A549 (cell line): ENCODE results near the gene MOB1A. TPM values are rescaled to one million over a fixed set of nuclear protein-coding genes. Genes with fewer than 3 reads are reported as not detected.

Experiments
- ATAC-seq, 2 experiments: fragments of 200-7000 bp in 1 of 2; fragments of >200 bp in 1 of 2; cut with Nextera tagmentation in 1 of 2; cut with Tn5 transposase in 1 of 2; 3 replicates each; pipeline versions ENCODE4 v1.8.0 to v1.9.1; 2018 to 2020; ENCODE audit warnings: mild to moderate bottlenecking in 1 of 2, moderate library complexity in 1 of 2
- CTCF ChIA-PET: fragments of 300-600 bp; sonication (Branson Sonifier 250); formaldehyde crosslinking; extraction: SDS; loops from one replicate; lab custom pipeline; 2021; ENCODE audit warnings: antibody characterized with exemption, inconsistent platforms; lab: Yijun Ruan, JAX
- POLR2A ChIA-PET: fragments of 350-600 bp; formaldehyde crosslinking; extraction: SDS; loops from one replicate; lab custom pipeline; 2021; ENCODE audit warnings: antibody characterized with exemption, inconsistent platforms; lab: Yijun Ruan, JAX
- DNase-seq, 2 experiments: peaks; one replicate each; pipeline versions ENCODE4 v3.0.0 to v3.0.0-alpha.2; 2011 to 2016; ENCODE audit warnings: low read depth in 1 of 2, low spot score in 1 of 2
- FAIRE-seq: peaks from 2 replicates; lab custom pipeline; 2011; peaks lifted over from hg19 to GRCh38; lab: Jason Lieb, UNC
- H3K27ac ChIP-seq, 2 experiments: fragments of >200 bp; sonication (Bioruptor Twin); formaldehyde crosslinking; 3 replicates each; pipeline ENCODE4 v1.5.1; 2016 to 2017
- H3K4me1 ChIP-seq: fragments of >200 bp; sonication (Bioruptor Twin); formaldehyde crosslinking; 3 replicates; pipeline ENCODE4 v1.6.1; 2016
- H3K4me2 ChIP-seq: fragments of >200 bp; sonication (Bioruptor Twin); formaldehyde crosslinking; 3 replicates; pipeline ENCODE4 v1.6.1; 2016
- H3K4me3 ChIP-seq: fragments of >200 bp; sonication (Bioruptor Twin); formaldehyde crosslinking; 3 replicates; pipeline ENCODE4 v1.5.1; 2016
- H3K9me3 ChIP-seq: fragments of >200 bp; sonication (Bioruptor Twin); formaldehyde crosslinking; 3 replicates; pipeline ENCODE4 v1.6.1; 2016
- ATOH8 ChIP-seq: fragments of 250-450 bp; sonication (Bioruptor Pico); IDR thresholded peaks from 2 replicates; pipeline ENCODE4 v1.5.0; 2020; ENCODE audit warnings: low read depth, mild to moderate bottlenecking, moderate library complexity
- CTCF ChIP-seq: fragments of >200 bp; sonication (Bioruptor Twin); formaldehyde crosslinking; IDR thresholded peaks from 3 replicates; pipeline ENCODE4 v1.5.1; 2016
- GATA3 ChIP-seq: IDR thresholded peaks from 2 replicates; pipeline ENCODE4 v1.6.1; 2012; ENCODE audit warnings: borderline replicate concordance
- HOXB13 ChIP-seq: fragments of 250-450 bp; sonication (Bioruptor Pico); IDR thresholded peaks from 2 replicates; pipeline ENCODE4 v1.5.0; 2020; ENCODE audit warnings: low read depth, mild to moderate bottlenecking, moderate library complexity
- JUNB ChIP-seq: fragments of >200 bp; sonication (Bioruptor Twin); formaldehyde crosslinking; IDR thresholded peaks from 2 replicates; pipeline ENCODE4 v1.6.1; 2016
- KDM1A ChIP-seq: fragments of 200-600 bp; sonication (generic); IDR thresholded peaks from 2 replicates; pipeline ENCODE4 v1.6.1; 2016; ENCODE audit warnings: low read depth, mild to moderate bottlenecking
- MAFK ChIP-seq: fragments of 450-650 bp; IDR thresholded peaks from 2 replicates; pipeline ENCODE4 v1.6.1; 2014; ENCODE audit not compliant: partially characterized antibody
- MAZ ChIP-seq: fragments of 150-350 bp; IDR thresholded peaks from 2 replicates; pipeline ENCODE4 v1.6.1; 2014; ENCODE audit warnings: antibody characterized with exemption, low read depth, low read length, borderline replicate concordance
- NPAS2 ChIP-seq: fragments of 250-450 bp; sonication (Bioruptor Pico); IDR thresholded peaks from 2 replicates; pipeline ENCODE4 v1.8.0; 2022; ENCODE audit warnings: mild to moderate bottlenecking, moderate library complexity, borderline replicate concordance
- NR3C1 ChIP-seq: fragments of >200 bp; sonication (Bioruptor Twin); formaldehyde crosslinking; IDR thresholded peaks from 3 replicates; pipeline ENCODE4 v1.6.1; 2017
- PBX3 ChIP-seq: IDR thresholded peaks from 2 replicates; pipeline ENCODE4 v1.6.1; 2012
- RARB ChIP-seq: fragments of 250-450 bp; sonication (Bioruptor Pico); IDR thresholded peaks from 2 replicates; pipeline ENCODE4 v1.8.0; 2021; ENCODE audit warnings: mild to moderate bottlenecking, moderate library complexity
- REST ChIP-seq: fragments of 200-600 bp; sonication (generic); IDR thresholded peaks from 2 replicates; pipeline ENCODE4 v1.6.1; 2016; ENCODE audit warnings: antibody characterized with exemption, mild to moderate bottlenecking, moderate library complexity
- SMC3 ChIP-seq: fragments of >200 bp; sonication (Bioruptor Twin); formaldehyde crosslinking; IDR thresholded peaks from 3 replicates; pipeline ENCODE4 v1.6.1; 2018; ENCODE audit warnings: inconsistent platforms
- SREBF2 ChIP-seq: fragments of 450-650 bp; IDR thresholded peaks from 2 replicates; pipeline ENCODE4 v1.6.1; 2014; ENCODE audit warnings: mild to moderate bottlenecking, moderate library complexity
- ZSCAN20 ChIP-seq: fragments of 250-450 bp; sonication (Bioruptor Pico); IDR thresholded peaks from 2 replicates; pipeline ENCODE4 v1.8.0; 2022; ENCODE audit warnings: mild to moderate bottlenecking, moderate library complexity
- polyA plus RNA-seq, 4 experiments: library from polyadenylated mRNA; depleted of rRNA in 3 of 4; stranded (reverse); fragments of >200 nt; fragmentation: RNase III in 1 of 4; extraction: RNeasy Plus Mini Kit Qiagen cat#74134 plus additional on column Dnase treatment in 1 of 4; gene quantifications; 2 replicates in 3 of 4; 3 replicates in 1 of 4; pipeline ENCODE4 v1.2.3, GENCODE V29; 2011 to 2017

Gene MOB1A
- polyA plus RNA-seq, 2 of the 4 experiments (the other 2 are of a cell fraction) = 72.6 to 108 TPM

- peak; percentile 69 for TF ChIP-seq CTCF
- TF ChIP-seq HOXB13 (CRISPR knock-in tag) = peak; percentile 92
- no peak for TF ChIP-seq NPAS2
- no peak for TF ChIP-seq RARB (CRISPR knock-in tag)
- TF ChIP-seq ATOH8 (CRISPR knock-in tag) = no peak
- no peak; the same call in 1 of the 2 replicates for TF ChIP-seq GATA3
- TF ChIP-seq NR3C1 = no peak
- TF ChIP-seq PBX3 = no peak
- no peak for TF ChIP-seq MAFK
- no peak for TF ChIP-seq JUNB
These were observed 58.5 kb downstream of the MOB1A start (continued) for GRCh38 chr2:74119912-74120825.

- peak in 1 of 2 experiments; percentile 29 for DNase-seq
- CTCF ChIA-PET = interaction anchor here (0.6 to 1.8 kb wide), 3 partner anchors 14 to 295 kb away, joined by 3 to 8 read pairs (median 6); no protein-coding TSS in a partner anchor
- Histone ChIP-seq H3K27ac (no peak overlapping the region), H3K4me1 (no peaks in the 10 kb centered on the region), H3K9me3 (peaks cover 12% of the 10 kb centered on the region; the same call in 1 of the 3 replicates), H3K4me2 (peak overlapping the region; percentile 55), H3K4me3 (0 out of 3 replicates have a peak overlapping the region, but pooled peaks have one; percentile 53)
- TF ChIP-seq MAZ = no peak
- TF ChIP-seq REST = no peak
- TF ChIP-seq NPAS2 = no peak
- no peak for TF ChIP-seq SREBF2
- TF ChIP-seq ZSCAN20 (CRISPR knock-in tag) = no peak
- no peak for TF ChIP-seq SMC3
- TF ChIP-seq MAFK = no peak
- no peak for FAIRE-seq
- peak in 1 of 2 experiments; percentile 11; a peak in 1 of 6 replicates for ATAC-seq
- POLR2A ChIA-PET = no interaction called here
These were observed 59.3 kb downstream of the MOB1A start for GRCh38 chr2:74119339-74119738.

GRCh38 chr2:74111380-74111779 lies 67.3 kb downstream of the MOB1A start:
- ChIA-PET POLR2A (no interaction called here), CTCF (interaction anchor here (1.0 to 2.8 kb wide), 6 partner anchors 8 to 287 kb away, joined by 3 to 9 read pairs (median 6); partner anchors contain the start of gene BOLA3)
- 0 out of 3 replicates have a peak, but pooled peaks cover 3% of the 10 kb centered on the region for H3K9me3 ChIP-seq
- DNase-seq = no peak
- no peak overlapping the region for H3K27ac ChIP-seq
- TF ChIP-seq KDM1A = no peak
- peak; percentile 36 to 42; a peak in 2 of 6 replicates for ATAC-seq
- no peaks in the 10 kb centered on the region for H3K4me1 ChIP-seq
- no peak for FAIRE-seq
- H3K4me3 ChIP-seq = no peak overlapping the region
- H3K4me2 ChIP-seq = no peak overlapping the region
